Adrenal gland (tissue), 12 donors: ENCODE results near the gene THSD7A. TPM values are rescaled to one million over a fixed set of nuclear protein-coding genes. Genes with fewer than 3 reads are reported as not detected.

Experiments used
- DNase-seq, 7 donors: peaks; one replicate each; pipeline ENCODE4 v3.0.0-alpha.2; 2019 to 2020
- H3K27ac ChIP-seq, 5 donors: fragments of 200-600 bp; sonication (generic) in 4 of 5; 1 replicate in 3 of 5; 2 replicates in 2 of 5; pipeline versions ENCODE4 v1.5.1 to v1.8.0; 2016 to 2020; ENCODE audit warnings: mild to moderate bottlenecking in 1 of 5
- H3K27me3 ChIP-seq: fragments of 200-600 bp; 2 replicates; pipeline ENCODE4 v1.8.0; 2021
- H3K36me3 ChIP-seq, 2 donors: fragments of 200-600 bp; replicated peaks in 1 of 2; 1 replicate in 1 of 2; 2 replicates in 1 of 2; pipeline versions ENCODE4 v1.5.1 to v1.8.0; 2018 to 2022
- H3K4me1 ChIP-seq, 2 donors: fragments of 200-600 bp; replicated peaks in 1 of 2; 1 replicate in 1 of 2; 2 replicates in 1 of 2; pipeline versions ENCODE4 v1.5.1 to v1.8.0; 2018 to 2021
- H3K4me3 ChIP-seq, 4 donors: fragments of 200-600 bp; sonication (generic) in 3 of 4; one replicate each; pipeline ENCODE4 v1.5.1; 2016 to 2018
- H3K9me3 ChIP-seq, 3 donors: fragments of 200-600 bp; sonication (generic) in 1 of 3; replicated peaks in 1 of 3; 1 replicate in 2 of 3; 2 replicates in 1 of 3; pipeline versions ENCODE4 v1.5.1 to v1.8.0; 2016 to 2021
- CTCF ChIP-seq, 6 experiments: fragments of 450-650 bp in 4 of 6; fragments of 200-600 bp in 2 of 6; sonication (generic) in 1 of 6; IDR thresholded peaks; 1 replicate in 5 of 6; 2 replicates in 1 of 6; pipeline versions ENCODE4 v1.5.1 to v1.8.0; 2016 to 2021; ENCODE audit warnings: antibody characterized with exemption in 6 of 6, mild to moderate bottlenecking in 2 of 6, moderate library complexity in 1 of 6
- POLR2A ChIP-seq, 2 donors: fragments of 450-650 bp; IDR thresholded peaks; one replicate each; pipeline ENCODE4 v1.6.1; 2017; ENCODE audit warnings: antibody characterized with exemption in 2 of 2, mild to moderate bottlenecking in 2 of 2, moderate library complexity in 1 of 2
- WGBS, 4 donors: extraction: QIAGEN DNeasy Blood & Tissue Kit in 2 of 4; methylation state at CpG; one replicate each; pipeline versions ENCODE4 v1.1.5 to v1.1.7; 2013 to 2017; 5-methylcytosine and 5-hydroxymethylcytosine counted together
- intact Hi-C, 2 donors: fragments of 100-400 bp; cut with DNase I; formaldehyde crosslinking; loops; one replicate each; pipeline versions ENCODE4 v1.14.1 to v1.15.0; 2022 to 2023
- polyA plus RNA-seq, 3 donors: library from polyadenylated mRNA; stranded (reverse); fragments of 200-250 nt in 2 of 3; fragments of 350-450 nt in 1 of 3; fragmentation: Illumina TruSeq in 1 of 3; extraction: RNeasy Lipid Tissue Mini Kit (QIAGEN cat#74804) in 1 of 3; gene quantifications; one replicate each; pipeline ENCODE4 v1.2.3, GENCODE V29; 2013 to 2014
- total RNA-seq, 9 donors: library from RNA; depleted of rRNA in 4 of 9; stranded (reverse); fragments of >200 nt in 4 of 9; fragments of 120-200 nt in 1 of 9; fragmentation: NEBNext Ultra II Directional in 1 of 9; extraction: Animal tissue kit (Norgen Biotek cat#: 25700) in 1 of 9; gene quantifications; one replicate each; pipeline versions ENCODE4 v1.1.0 to v1.2.4, GENCODE V29; 2013 to 2023
- donor health status: healthy with polysubstance abuse.
- donor health status: Bipolar disorder and iron deficiency.
- donor health status: DM: yes; HTN: yes; CAD: no.
- donor health status: DM: no; HTN: no; CAD: no.
- donor health status: DM: no; HTN: no; CAD: no.
- donor health status: DM: yes; HTN: yes; CAD: no.

The THSD7A gene
- total and polyA plus RNA-seq, 12 donors, result 0.74 to 18.4 (median 4.8) TPM

- H3K4me3 ChIP-seq, result no peak overlapping the region
- H3K4me1 ChIP-seq, result no peaks in the 10 kb centered on the region
- H3K36me3 ChIP-seq, result no peaks in the 10 kb centered on the region
- H3K27me3 ChIP-seq, result no peaks in the 10 kb centered on the region
- no peak for TF ChIP-seq CTCF (IDR thresholded peaks at IDR 0.05)
- no peak for TF ChIP-seq POLR2A (IDR thresholded peaks at IDR 0.05)
- H3K27ac ChIP-seq, result no peak overlapping the region
- intact Hi-C loops, result no loop called here
- no peaks in the 10 kb centered on the region for H3K9me3 ChIP-seq
- DNase-seq, result no peak
Observed at GRCh38 chr7:11648980-11649379, 183.0 kb downstream of the THSD7A start.

GRCh38 chr7:11648101-11648500, 183.9 kb downstream of the THSD7A start:
- H3K27me3 ChIP-seq, result no peaks in the 10 kb centered on the region
- no peak for TF ChIP-seq CTCF (IDR thresholded peaks at IDR 0.05)
- no peak for TF ChIP-seq POLR2A (IDR thresholded peaks at IDR 0.05)
- no peak overlapping the region for H3K4me3 ChIP-seq
- H3K27ac ChIP-seq, result no peak overlapping the region
- H3K36me3 ChIP-seq, result no peaks in the 10 kb centered on the region
- WGBS, 4 donors, result 90 to 93% (median 91%) methylated on average over 3 of the region's 3 CpGs
- no peaks in the 10 kb centered on the region for H3K9me3 ChIP-seq
- intact Hi-C loops, result no loop called here
- no peaks in the 10 kb centered on the region for H3K4me1 ChIP-seq
- DNase-seq, result no peak

- 41 to 64% (median 53%) methylated on average over 2 of the region's 2 CpGs for WGBS, 4 donors
- H3K4me1 ChIP-seq, result peaks cover 0 to 4% of the 10 kb centered on the region in 2 donors
- no peaks in the 10 kb centered on the region for H3K27me3 ChIP-seq
- no peak overlapping the region for H3K27ac ChIP-seq
- intact Hi-C loops, result no loop called here
- no peak for TF ChIP-seq CTCF (IDR thresholded peaks at IDR 0.05)
- H3K4me3 ChIP-seq, result no peak overlapping the region
- DNase-seq, result no peak
- H3K9me3 ChIP-seq, result no peaks in the 10 kb centered on the region
- no peaks in the 10 kb centered on the region for H3K36me3 ChIP-seq
Observed at GRCh38 chr7:11642841-11643240, 189.2 kb downstream of the THSD7A start.

DNA sequence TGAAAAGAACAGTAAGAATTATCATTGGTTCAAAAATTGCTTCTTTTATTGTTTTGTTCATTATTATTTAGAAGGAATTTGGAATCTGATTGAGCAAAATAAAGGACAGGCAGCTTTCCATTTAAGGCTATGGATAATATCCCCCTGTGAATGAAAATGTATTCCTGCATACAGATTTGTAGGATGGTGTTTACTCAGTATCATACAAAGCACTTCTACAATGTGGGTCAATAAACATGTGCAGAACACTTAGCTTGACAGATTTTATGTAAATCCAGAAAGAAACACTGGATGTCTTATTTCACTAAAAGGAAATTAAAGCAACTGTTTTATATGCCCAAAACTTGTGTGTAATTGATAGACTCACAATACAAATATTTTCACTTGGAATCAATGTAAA, 189.7 kb downstream of the THSD7A start:
- intact Hi-C loops, result no loop called here
- H3K27ac ChIP-seq, result no peak overlapping the region
- no peak for TF ChIP-seq POLR2A (IDR thresholded peaks at IDR 0.05)
- TF ChIP-seq CTCF (IDR thresholded peaks at IDR 0.05), result no peak

More for the DNA sequence above, 189.7 kb downstream of the THSD7A start:
- no peak for DNase-seq
- H3K36me3 ChIP-seq, result no peaks in the 10 kb centered on the region
- no peak overlapping the region for H3K4me3 ChIP-seq
- no peaks in the 10 kb centered on the region for H3K27me3 ChIP-seq
- H3K9me3 ChIP-seq, result no peaks in the 10 kb centered on the region
- H3K4me1 ChIP-seq, result peaks cover 0 to 4% of the 10 kb centered on the region in 2 donors
